SK-N-SH (cell line): ENCODE measurements around the gene KRT80.

Source experiments
- CTCF ChIP-seq: fragments of 200-600 bp; sonication (generic); IDR thresholded peaks from 2 replicates; pipeline ENCODE4 v1.6.1; 2017; ENCODE audit warnings: antibody characterized with exemption, mild to moderate bottlenecking, moderate library complexity
- EP300 ChIP-seq, 2 experiments: IDR thresholded peaks; 2 replicates each; pipeline versions ENCODE4 v1.4.0 to v1.6.1; 2012; ENCODE audit warnings: borderline replicate concordance in 1 of 2, low read depth in 1 of 2, low read length in 1 of 2
- GABPA ChIP-seq: IDR thresholded peaks from 2 replicates; pipeline ENCODE4 v1.4.0; 2012; ENCODE audit warnings: low read depth, mild to moderate bottlenecking
- NFIC ChIP-seq: IDR thresholded peaks from 2 replicates; pipeline ENCODE4 v1.4.0; 2012; ENCODE audit warnings: borderline replicate concordance
- NRF1 ChIP-seq: IDR thresholded peaks from 2 replicates; pipeline ENCODE4 v1.6.1; 2012; ENCODE audit warnings: low read depth, mild to moderate bottlenecking, low read length
- RFX5 ChIP-seq: IDR thresholded peaks from 2 replicates; pipeline ENCODE4 v1.6.1; 2012; ENCODE audit warnings: mild to moderate bottlenecking, improper control_type of control experiment, low read length

- no peak for TF ChIP-seq EP300 (IDR thresholded peaks at IDR 0.05; ENCODE audit: borderline replicate concordance in 1 of 2, low read depth in 1 of 2, low read length in 1 of 2)
- TF ChIP-seq RFX5: no peak
- TF ChIP-seq CTCF: no peak
- TF ChIP-seq NFIC: no peak
- TF ChIP-seq NRF1: no peak
- TF ChIP-seq GABPA: no peak
Observed at GRCh38 chr12:52229836-52230343, 38.1 kb upstream of the KRT80 start.
